AG20443 (cell line): ENCODE results near the gene TSHZ2.

Experiments used
- DNase-seq: peaks from one replicate; pipeline ENCODE4 v3.0.0; 2012; ENCODE audit warnings: low spot score, mixed read lengths

Gene TSHZ2

GRCh38 chr20:53384392-53384791 is 412.2 kb downstream of the TSHZ2 start:
- DNase-seq: no peak

- DNase-seq: no peak
Measured at GRCh38 chr20:53385941-53386767, 414.0 kb downstream of the TSHZ2 start.

- DNase-seq: no peak
Measured at GRCh38 chr20:53387983-53388675, 416.0 kb downstream of the TSHZ2 start.

- DNase-seq: no peak
Measured at GRCh38 chr20:53389516-53390300, 417.6 kb downstream of the TSHZ2 start.

GRCh38 chr20:53390770-53391169 is 418.6 kb downstream of the TSHZ2 start:
- no peak for DNase-seq

- DNase-seq: no peak
Measured at GRCh38 chr20:53394433-53394832, 422.3 kb downstream of the TSHZ2 start.

GRCh38 chr20:53395188-53395923 is 423.2 kb downstream of the TSHZ2 start:
- DNase-seq: no peak

GRCh38 chr20:53399083-53399482 is 426.9 kb downstream of the TSHZ2 start:
- no peak for DNase-seq

- no peak for DNase-seq
Measured at GRCh38 chr20:53399592-53400335, 427.6 kb downstream of the TSHZ2 start.

- no peak for DNase-seq
Measured at GRCh38 chr20:53402233-53403005, 430.3 kb downstream of the TSHZ2 start.

- DNase-seq: no peak
Measured at GRCh38 chr20:53403029-53403428, 430.9 kb downstream of the TSHZ2 start.

GRCh38 chr20:53405139-53405538 is 433.0 kb downstream of the TSHZ2 start:
- DNase-seq: no peak

- DNase-seq: no peak
Measured at GRCh38 chr20:53406580-53406979, 434.4 kb downstream of the TSHZ2 start.

GRCh38 chr20:53408691-53409446 is 436.7 kb downstream of the TSHZ2 start:
- DNase-seq: peak; percentile 73

GRCh38 chr20:53409447-53409717 is 437.2 kb downstream of the TSHZ2 start:
- DNase-seq: no peak

GRCh38 chr20:53411129-53411528 is 439.0 kb downstream of the TSHZ2 start:
- no peak for DNase-seq

- DNase-seq: no peak
Measured at GRCh38 chr20:53411891-53412290, 439.7 kb downstream of the TSHZ2 start.

- no peak for DNase-seq
Measured at GRCh38 chr20:53412577-53413185, 440.5 kb downstream of the TSHZ2 start.

- no peak for DNase-seq
Measured at GRCh38 chr20:53413186-53413631, 441.1 kb downstream of the TSHZ2 start.
